Stimulated activated CD8-positive, alpha-beta memory T cell treated with anti-CD3 and anti-CD28 coated beads, Interleukin-4, amount 100 ng/mL, for 48 hours (primary cell): ENCODE data around the gene RAB24.
"Not testable (repeated sequence)": the region's sequence is repeated elsewhere in the genome, so short reads cannot be mapped to it uniquely, and the experiment has no call there.

ENCODE experiments used
- DNase-seq: peaks from one replicate; pipeline ENCODE4 v3.0.0-alpha.2; 2020

RAB24 gene

DNA sequence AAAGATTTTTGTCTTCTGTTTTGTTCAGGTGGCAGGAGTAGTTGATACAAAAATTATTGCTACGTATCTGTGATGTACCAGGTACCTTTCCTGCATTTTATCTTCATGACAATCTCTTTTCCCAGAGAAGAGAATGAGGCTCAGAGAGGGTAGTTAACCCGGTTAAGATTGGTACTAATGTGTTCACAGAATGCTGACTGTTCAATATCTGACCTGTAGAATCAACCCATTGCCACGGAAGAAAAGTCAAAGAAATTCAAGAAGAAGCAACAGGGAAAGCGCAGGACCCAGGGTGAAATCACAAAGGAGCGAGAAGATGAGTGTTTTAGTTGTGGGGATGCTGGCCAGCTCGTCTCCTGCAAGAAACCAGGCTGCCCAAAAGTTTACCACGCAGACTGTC, 11.8 kb downstream of the RAB24 start:
- no peak for DNase-seq

DNA sequence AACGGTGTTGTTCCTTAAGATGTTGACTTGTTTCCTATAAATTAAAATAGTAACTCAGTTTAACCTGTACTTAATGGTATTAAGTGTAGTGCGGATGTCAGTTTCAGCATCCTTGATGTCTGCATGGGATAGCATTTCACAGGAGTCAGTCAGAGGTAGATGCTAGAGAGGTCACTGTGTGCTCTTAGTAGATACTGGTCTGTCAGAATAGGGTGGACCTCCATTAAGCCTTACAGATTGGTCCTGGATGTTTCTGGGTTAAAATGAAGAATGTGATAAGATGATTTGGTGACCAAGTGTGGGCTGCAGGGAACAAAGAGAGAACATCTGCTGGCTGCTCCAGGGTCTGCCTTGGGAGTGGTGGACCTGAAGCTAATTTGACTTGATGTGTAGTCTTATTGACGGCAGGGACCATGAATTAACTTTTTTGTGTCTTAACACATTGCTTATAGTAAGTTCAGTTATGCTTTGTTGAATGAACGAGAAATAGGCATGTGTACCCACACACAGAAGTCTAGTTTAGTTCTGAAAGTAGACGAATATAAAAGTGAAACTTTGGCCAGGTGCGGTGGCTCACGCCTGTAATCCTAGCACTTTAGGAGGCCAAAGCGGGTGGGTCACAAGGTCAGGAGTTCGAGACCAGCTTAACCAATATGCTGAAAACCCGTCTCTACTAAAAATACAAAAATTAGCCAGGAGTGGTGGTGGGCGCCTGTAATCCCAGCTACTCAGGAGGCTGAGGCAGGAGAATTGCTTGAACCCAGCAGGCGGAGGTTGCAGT, 12.5 kb downstream of the RAB24 start:
- DNase-seq: no peak

DNA sequence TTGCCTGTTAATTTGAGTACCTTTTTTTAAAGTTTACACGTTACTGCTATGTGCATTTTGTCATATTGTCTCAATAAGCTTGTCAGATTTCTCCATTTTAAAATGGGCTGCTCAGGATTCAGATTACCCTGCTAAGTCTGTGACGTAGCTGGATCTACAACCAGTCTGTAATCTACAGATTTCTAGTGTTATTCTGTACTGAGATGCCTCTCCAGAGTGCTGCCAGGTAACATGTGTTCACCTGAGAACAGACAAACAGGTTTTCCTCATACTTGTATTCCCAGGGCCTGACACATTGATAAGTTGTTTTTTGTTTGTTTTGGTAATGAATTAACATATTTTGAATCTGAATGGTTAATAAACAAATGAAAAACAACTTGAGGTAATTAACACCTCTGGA, 15.3 kb downstream of the RAB24 start:
- no peak for DNase-seq

DNA sequence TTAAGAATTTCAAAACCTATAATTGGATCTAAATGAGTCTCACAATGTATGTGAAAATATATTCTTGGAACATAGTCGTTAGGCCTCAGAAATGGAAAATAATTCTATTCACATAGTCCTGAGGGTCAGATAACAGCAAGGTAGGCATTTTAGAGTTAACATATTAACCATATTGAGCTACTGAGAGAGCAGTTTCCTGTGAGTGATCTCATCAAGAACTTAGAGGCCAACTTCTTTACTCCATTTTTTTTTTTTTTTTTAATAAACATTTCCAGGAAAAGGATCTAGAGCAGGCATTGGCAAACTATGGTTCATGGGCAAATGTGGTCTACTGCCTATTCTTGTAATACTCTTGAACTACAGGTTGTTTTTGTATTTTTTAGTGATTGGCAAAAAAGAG, 26.6 kb downstream of the RAB24 start:
- no peak for DNase-seq

DNA sequence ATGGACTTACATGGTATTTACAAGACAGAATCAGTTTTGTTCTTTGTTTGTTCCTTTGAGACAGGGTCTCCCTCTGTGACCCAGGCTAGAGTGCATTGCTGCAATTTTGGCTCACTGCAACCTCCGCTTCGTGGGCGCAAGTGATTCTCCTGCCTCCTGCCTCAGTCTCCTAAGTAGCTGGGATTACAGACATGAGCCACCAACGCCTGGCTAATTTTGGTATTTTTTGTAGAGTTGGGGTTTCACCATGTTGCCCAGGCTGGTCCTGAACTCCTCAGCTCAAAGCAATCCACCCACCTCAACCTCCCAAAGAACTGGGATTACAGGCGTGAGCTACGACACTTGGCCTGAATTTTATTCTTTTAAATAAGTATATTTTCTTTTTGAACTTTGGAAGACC, 27.6 kb downstream of the RAB24 start:
- DNase-seq: no peak

DNA sequence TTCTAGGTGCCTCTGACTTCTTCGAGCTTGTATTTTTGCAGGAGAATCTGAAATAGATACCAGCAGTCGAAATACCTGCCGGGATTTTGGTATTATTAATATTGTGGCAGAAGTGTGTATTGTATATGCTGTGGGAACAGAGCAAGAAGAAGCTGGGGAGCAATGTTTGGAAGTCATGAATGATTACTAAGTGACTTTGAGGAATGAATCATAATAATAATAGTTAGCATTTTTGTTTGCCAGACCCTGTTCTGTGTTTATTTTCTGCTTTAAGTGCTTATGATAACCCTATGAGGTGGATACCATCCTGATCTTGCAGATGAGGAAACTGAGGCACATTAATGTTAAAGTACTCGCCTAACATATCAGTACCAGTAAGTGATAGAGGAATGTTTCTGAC, 32.4 kb downstream of the RAB24 start:
- DNase-seq: no peak

DNA sequence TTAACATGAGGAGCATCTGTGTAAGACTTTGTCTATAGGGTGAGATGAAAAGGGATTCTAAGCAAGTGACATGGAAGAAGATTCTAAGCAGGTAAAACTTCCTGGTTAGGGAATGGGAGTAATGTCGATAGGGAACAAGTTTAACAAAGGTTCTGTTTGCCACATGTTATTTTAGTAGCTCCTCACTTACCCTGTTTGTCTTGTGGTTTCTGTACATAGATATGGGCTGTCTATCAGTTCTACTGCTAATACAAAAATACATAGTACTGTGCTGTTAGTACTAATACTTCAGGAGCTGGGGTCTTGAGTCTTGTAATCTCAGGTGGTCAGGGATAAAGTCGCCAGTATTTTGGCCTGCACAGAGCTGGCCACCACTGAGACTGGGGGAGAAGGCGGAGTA, 32.9 kb downstream of the RAB24 start:
- no peak for DNase-seq

DNA sequence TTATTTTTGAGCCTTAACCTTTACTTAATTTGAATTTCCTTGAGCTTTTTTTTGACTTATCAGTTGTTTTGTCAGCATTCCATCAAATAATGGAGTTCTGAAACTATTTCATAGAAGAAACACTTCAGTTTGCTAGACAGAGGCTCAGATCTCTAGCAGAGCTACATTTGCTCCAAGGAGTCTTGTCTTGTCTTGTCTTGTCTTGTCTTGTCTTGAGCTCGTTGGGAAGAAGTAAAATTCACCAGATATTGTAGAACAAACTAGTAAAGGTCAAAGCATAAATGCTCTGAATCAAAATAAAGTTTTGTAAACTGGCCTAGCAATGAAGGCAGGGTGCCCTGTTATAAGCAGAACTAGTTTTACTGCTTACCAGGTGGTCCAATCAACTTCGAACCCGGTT, 33.5 kb downstream of the RAB24 start:
- no peak for DNase-seq

DNA sequence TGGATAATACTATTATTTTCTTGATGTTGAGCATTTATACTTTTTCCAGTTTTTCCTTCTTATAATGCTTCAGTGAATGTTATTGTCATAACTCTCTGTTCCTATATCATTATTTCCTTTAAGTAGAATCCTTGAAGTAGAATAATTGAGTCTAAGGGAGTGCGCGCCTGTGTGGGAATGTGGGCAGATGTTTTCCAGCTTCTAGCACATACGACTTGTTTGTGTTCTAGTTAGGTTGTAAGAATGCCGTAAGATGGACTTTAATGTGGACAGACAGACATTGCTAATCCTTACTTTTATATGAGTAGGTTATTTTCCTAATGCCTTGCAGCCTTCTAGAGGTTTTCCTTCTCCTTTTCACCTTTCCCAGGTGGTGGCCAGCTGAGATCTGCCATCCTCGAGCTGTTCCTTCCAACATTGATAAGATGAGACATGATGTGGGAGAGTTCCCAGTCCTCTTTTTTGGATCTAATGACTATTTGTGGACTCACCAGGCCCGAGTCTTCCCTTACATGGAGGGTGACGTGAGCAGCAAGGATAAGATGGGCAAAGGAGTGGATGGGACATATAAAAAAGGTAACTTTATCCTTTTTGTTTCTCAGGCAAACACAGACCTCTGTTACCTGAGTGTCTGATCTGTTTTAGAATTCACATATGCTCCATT, 34.2 kb downstream of the RAB24 start:
- DNase-seq: no peak

DNA sequence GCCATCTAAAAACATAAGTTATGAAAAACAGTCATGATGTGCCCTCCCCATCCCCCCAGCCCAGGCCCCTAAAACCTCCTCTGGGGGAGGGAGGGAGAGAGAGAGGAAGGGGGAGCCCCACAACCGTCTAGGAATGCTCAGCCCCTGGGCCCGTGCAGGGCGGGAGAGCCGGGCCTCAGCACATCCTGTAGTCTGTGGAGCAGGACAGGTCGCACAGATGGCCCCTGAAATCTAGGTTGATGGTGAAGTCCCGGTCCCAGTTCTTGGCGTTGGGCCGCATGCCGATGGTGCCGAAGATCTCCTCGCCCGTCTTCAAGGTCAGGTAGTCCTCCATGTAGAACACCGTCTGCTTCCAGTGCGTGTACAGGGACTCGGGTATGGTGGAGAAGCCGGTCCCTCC, 38.1 kb downstream of the RAB24 start:
- DNase-seq: no peak

DNA sequence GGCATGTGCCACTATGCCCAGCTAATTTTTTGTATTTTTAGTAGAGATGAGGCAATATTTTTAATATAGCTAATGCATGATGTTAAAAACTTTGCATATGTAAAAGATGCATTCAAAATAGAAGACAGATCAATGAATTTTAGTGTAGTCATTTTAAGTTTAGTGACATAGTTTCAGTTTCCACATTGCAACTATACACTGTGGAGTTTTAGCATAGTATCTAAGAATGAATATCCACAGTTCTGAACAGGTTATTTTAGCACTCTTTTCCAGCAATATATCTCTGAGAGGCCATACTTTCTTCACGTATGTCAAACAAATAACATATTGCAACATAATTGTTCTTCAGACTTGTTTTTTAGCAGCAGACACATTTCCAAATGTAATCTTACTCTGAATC, 39.3 kb downstream of the RAB24 start:
- no peak for DNase-seq

DNA sequence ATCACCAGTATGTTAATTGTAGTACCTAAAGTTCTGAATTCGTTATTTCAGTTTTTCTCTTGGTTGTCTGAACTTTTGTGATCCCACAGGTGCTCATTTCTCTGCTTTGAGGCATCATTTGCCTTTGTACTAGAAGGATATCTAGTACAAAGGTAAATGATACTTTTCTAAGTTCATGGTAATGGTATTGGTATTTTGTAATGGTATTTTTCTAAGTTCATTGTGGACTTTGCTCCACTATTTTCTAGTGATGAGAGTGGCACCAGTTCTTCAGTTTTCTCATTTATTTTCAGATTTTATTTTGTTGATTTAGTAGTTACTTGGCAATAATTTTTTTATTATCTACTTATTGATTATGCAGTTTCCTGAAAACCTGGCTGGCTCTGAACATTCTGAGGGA, 42.0 kb downstream of the RAB24 start:
- no peak for DNase-seq

DNA sequence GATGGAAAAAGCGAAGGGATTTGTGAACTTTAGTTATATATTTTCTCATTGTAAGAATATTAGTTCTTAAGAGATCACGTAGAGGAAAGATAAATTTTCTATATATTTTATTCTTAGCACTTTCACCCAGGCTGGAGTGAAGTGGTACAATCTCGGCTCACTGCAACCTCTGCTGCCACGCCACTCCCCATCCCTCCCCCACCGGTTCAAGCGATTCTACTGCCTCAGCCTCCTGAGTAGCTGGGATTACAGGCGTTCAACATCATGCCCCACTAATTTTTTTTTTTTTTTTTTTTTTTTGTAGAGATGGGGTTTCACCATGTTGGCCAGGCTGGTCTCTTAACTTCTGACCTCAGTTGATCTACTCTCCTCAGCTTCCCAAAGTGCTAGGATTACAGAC, 42.6 kb downstream of the RAB24 start:
- no peak for DNase-seq

DNA sequence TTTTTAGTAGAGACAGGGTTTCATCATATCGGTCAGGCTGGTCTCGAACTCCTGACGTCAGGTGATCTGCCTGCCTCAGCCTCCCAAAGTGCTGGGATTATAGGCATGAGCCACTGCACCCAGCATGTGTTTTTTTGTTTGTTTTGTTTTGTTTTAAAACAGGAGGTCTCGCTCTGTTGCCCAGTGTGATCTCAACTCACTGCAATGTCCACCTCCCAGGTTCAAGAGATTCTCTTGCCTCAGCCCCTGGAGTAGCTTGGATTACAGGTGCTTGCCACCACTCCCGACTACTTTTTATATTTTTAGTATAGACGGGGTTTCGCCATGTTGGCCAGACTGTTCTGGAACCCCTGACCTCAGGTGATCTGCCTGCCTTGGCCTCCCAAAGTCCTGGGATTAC, 44.8 kb downstream of the RAB24 start:
- DNase-seq: not testable (repeated sequence)

DNA sequence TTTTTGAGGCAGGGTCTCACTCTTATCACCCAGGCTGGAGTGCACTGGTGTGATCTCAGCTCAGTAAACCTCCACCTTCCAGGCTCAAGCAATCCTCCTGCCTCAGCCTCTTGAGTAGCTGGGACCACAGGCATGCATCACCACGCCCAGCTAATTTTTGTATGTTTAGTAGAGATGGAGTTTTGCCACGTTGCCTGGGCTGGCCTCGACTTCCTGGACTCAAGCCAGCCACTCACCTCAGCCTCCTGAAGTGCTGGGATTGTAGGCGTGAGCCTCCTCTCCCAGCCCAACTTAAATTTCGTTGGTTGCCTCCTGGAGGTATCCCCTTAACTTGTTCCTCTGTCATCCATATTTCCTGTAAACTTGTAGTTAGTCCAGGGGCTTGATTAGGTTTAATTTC, 47.2 kb downstream of the RAB24 start:
- no peak for DNase-seq

DNA sequence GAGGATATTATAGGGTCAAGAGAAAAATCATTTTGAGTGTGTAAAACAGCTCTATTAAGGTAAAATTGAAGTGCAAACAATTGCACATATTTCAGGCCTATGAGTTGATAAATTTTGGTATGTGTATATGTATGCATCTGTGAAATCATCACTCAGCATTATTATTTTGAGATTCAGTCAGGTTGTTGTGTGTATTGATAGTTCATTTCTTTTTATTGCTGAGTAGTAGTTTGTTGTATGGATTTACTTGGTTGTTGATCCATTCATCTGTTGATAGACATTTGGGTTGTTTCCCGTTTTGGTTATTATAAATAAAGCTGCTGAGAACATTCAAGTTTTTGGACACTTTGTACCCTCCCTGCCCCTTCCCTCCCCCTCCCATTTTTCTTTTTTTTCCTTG, 50.3 kb downstream of the RAB24 start:
- DNase-seq: no peak
